Fibroblast of lung (primary cell): Measurements from ENCODE around the gene C17orf78. TPM values are rescaled to one million over a fixed set of nuclear protein-coding genes. Genes with fewer than 3 reads are reported as not detected.
"Not testable (repeated sequence)": the region's sequence is repeated elsewhere in the genome, so short reads cannot be mapped to it uniquely, and the experiment has no call there.

ENCODE experiments used
- DNase-seq, 2 donors: peaks; one replicate each; pipeline versions ENCODE4 v3.0.0 to v3.0.0-alpha.2; 2010; ENCODE audit warnings: low read depth in 2 of 2
- H2AFZ ChIP-seq: 2 replicates; pipeline ENCODE4 v1.5.1; 2012; ENCODE audit warnings: low read length, control low read depth, inconsistent platforms
- H3K27ac ChIP-seq: 2 replicates; pipeline ENCODE4 v1.5.1; 2011; ENCODE audit warnings: low read length, control low read depth; ENCODE audit not compliant: insufficient read depth
- H3K27me3 ChIP-seq: 2 replicates; pipeline ENCODE4 v1.5.1; 2011; ENCODE audit warnings: mild to moderate bottlenecking, low read length; ENCODE audit not compliant: control insufficient read depth, insufficient read depth
- H3K36me3 ChIP-seq: 2 replicates; pipeline ENCODE4 v1.5.1; 2011; ENCODE audit warnings: low read length; ENCODE audit not compliant: control insufficient read depth, insufficient read depth
- H3K4me1 ChIP-seq: 2 replicates; pipeline ENCODE4 v1.5.1; 2011; ENCODE audit warnings: low read length; ENCODE audit not compliant: control insufficient read depth, insufficient read depth; ENCODE audit errors: extremely low read depth
- H3K4me2 ChIP-seq: 2 replicates; pipeline ENCODE4 v1.5.1; 2011; ENCODE audit warnings: low read length, control low read depth; ENCODE audit not compliant: insufficient read depth; ENCODE audit errors: extremely low read depth
- H3K4me3 ChIP-seq, 4 experiments: fragments of 200-600 bp in 1 of 4; sonication (generic) in 1 of 4; replicated peaks in 1 of 4; 2 replicates each; pipeline ENCODE4 v1.5.1; 2011 to 2016; ENCODE audit warnings: low read length in 4 of 4, low read depth in 3 of 4, mild to moderate bottlenecking in 3 of 4, control low read depth in 2 of 4, inconsistent platforms in 1 of 4, mixed read lengths in 1 of 4; ENCODE audit not compliant: insufficient read depth in 1 of 4; ENCODE audit errors: control extremely low read depth in 1 of 4
- H3K79me2 ChIP-seq: 2 replicates; pipeline ENCODE4 v1.5.1; 2012; ENCODE audit warnings: mild to moderate bottlenecking, low read length, inconsistent platforms; ENCODE audit not compliant: control insufficient read depth, insufficient read depth
- H3K9ac ChIP-seq: 2 replicates; pipeline ENCODE4 v1.5.1; 2011; ENCODE audit warnings: mild to moderate bottlenecking, low read length, control low read depth; ENCODE audit not compliant: insufficient read depth
- H3K9me3 ChIP-seq: 2 replicates; pipeline ENCODE4 v1.5.1; 2012; ENCODE audit warnings: low read depth, low read length; ENCODE audit not compliant: control insufficient read depth, insufficient read depth
- H4K20me1 ChIP-seq: 2 replicates; pipeline ENCODE4 v1.5.1; 2011; ENCODE audit warnings: low read length; ENCODE audit not compliant: control insufficient read depth, insufficient read depth; ENCODE audit errors: extremely low read depth
- EZH2 ChIP-seq: IDR thresholded peaks from 2 replicates; pipeline ENCODE4 v1.5.1; 2012; ENCODE audit warnings: low read length, control low read depth, mild to moderate bottlenecking; ENCODE audit errors: missing control alignments
- polyA plus RNA-seq, 2 donors: library from polyadenylated mRNA; depleted of rRNA in 1 of 2; stranded (reverse) in 1 of 2; unstranded in 1 of 2; fragments of >200 nt; gene quantifications; 2 replicates each; pipeline ENCODE4 v1.2.1, GENCODE V29; 2011 to 2012; ENCODE audit warnings: missing spikeins in 1 of 2
- total RNA-seq: library from RNA; depleted of rRNA; stranded (reverse); fragments of >200 nt; gene quantifications from 2 replicates; pipeline ENCODE4 v1.2.1, GENCODE V29; 2014
- TF ChIP-seq, protein P1 (sequence below), 2 donors: IDR thresholded peaks in 1 of 2; conservative IDR thresholded peaks in 1 of 2; 1 replicate in 1 of 2; 2 replicates in 1 of 2; pipeline ENCODE4 v1.5.1; 2011 to 2012; ENCODE audit warnings: low read length in 2 of 2, control low read depth in 1 of 2, inconsistent platforms in 1 of 2, low read depth in 1 of 2, mild to moderate bottlenecking in 1 of 2

The C17orf78 gene
- total and polyA plus RNA-seq, 2 donors (not counting 1 experiment from before 2014, with no cell fraction given) = not detected

DNA sequence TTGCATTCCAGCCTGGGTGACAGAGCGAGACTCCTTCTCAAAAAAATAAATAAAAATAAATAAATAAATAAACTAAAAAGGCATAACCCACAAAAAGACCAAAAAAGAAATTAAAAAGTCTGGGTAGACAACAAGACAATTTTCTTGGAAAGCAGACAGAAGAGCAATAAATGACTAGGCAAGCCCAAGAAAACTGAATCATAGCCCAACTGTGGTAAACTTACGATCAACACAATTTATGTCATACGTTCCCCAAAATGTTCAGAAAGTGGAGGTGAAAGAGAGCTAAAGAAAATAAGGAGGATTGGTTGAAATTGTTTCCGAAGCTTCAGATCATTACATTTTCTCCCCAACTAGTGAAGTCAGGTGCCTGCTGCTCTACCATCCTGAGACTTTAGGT, 31.3 kb upstream of the C17orf78 start:
- peaks cover 16% of the 10 kb centered on the region for H3K79me2 ChIP-seq
- H4K20me1 ChIP-seq = no peaks in the 10 kb centered on the region
- no peak overlapping the region for H3K27ac ChIP-seq
- H3K9ac ChIP-seq = no peak overlapping the region
- TF ChIP-seq, protein P1, sequence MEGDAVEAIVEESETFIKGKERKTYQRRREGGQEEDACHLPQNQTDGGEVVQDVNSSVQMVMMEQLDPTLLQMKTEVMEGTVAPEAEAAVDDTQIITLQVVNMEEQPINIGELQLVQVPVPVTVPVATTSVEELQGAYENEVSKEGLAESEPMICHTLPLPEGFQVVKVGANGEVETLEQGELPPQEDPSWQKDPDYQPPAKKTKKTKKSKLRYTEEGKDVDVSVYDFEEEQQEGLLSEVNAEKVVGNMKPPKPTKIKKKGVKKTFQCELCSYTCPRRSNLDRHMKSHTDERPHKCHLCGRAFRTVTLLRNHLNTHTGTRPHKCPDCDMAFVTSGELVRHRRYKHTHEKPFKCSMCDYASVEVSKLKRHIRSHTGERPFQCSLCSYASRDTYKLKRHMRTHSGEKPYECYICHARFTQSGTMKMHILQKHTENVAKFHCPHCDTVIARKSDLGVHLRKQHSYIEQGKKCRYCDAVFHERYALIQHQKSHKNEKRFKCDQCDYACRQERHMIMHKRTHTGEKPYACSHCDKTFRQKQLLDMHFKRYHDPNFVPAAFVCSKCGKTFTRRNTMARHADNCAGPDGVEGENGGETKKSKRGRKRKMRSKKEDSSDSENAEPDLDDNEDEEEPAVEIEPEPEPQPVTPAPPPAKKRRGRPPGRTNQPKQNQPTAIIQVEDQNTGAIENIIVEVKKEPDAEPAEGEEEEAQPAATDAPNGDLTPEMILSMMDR (conservative IDR thresholded peaks at IDR 0.05 in 1 of 2, IDR thresholded peaks at IDR 0.05 in 1 of 2; ENCODE audit: low read depth in 1 of 2, low read length in 2 of 2) = no peak
- TF ChIP-seq EZH2 = no peak
- no peak overlapping the region for H3K4me3 ChIP-seq
- no peak overlapping the region for H2AFZ ChIP-seq
- DNase-seq = no peak
- H3K4me1 ChIP-seq = no peaks in the 10 kb centered on the region
- H3K36me3 ChIP-seq = peaks cover 1% of the 10 kb centered on the region
- no peak overlapping the region for H3K4me2 ChIP-seq
- no peaks in the 10 kb centered on the region for H3K9me3 ChIP-seq
- no peaks in the 10 kb centered on the region for H3K27me3 ChIP-seq

DNA sequence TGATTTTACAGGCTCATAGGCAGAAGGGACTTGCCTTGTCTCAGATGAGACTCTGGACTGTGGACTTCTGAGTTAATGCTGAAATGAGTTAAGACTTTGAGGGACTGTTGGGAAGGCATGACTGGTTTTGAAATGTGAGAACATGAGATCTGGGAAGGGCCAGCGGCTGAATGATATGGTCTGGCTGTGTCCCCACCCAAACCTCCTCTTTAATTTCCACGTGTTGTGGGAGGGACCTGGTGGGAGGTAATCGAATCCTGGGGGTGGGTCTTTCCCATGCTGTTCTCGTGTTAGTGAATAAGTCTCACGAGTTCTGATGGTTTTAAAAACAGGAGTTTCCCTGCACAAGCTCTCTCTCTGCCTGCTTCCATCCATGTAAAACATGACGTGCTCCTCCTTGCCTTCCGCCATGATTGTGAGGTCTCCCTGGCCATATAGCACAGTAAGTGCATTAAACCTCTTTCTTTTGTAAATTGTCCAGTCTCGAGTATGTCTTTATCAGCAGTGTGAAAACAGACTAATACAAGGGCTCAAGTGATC, 28.9 kb upstream of the C17orf78 start:
- H3K27ac ChIP-seq, H4K20me1 ChIP-seq: not testable (repeated sequence)
- H3K79me2 ChIP-seq = peaks cover 25% of the 10 kb centered on the region

GRCh38 chr17:37356796-37357569, 18.8 kb upstream of the C17orf78 start:
- H3K4me3 ChIP-seq = peak overlapping the region; percentile 91 to 98 (median 94)
- H3K27ac ChIP-seq, H2AFZ ChIP-seq, H3K27me3 ChIP-seq, H3K9ac ChIP-seq, H3K9me3 ChIP-seq, DNase-seq, H3K36me3 ChIP-seq, H4K20me1 ChIP-seq: not testable (repeated sequence)
- H3K4me2 ChIP-seq = peak overlapping the region; percentile 97
- H3K79me2 ChIP-seq = peaks cover 43% of the 10 kb centered on the region
- H3K4me1 ChIP-seq = peaks cover 10% of the 10 kb centered on the region

More for the DNA sequence above, 28.9 kb upstream of the C17orf78 start:
- not testable (repeated sequence) for H3K4me3 ChIP-seq, H2AFZ ChIP-seq, H3K27me3 ChIP-seq, DNase-seq, H3K4me1 ChIP-seq, H3K36me3 ChIP-seq, H3K9me3 ChIP-seq, H3K4me2 ChIP-seq, H3K9ac ChIP-seq
